WTC11 (cell line): ENCODE measurements around the gene REPIN1. TPM values are rescaled to one million over a fixed set of nuclear protein-coding genes. Genes with fewer than 3 reads are reported as not detected.

ENCODE experiments used
- ATAC-seq: fragments of 200-7000 bp; cut with Tn5 transposase; 2 replicates; pipeline ENCODE4 v1.10.0; 2021; ENCODE audit warnings: mild to moderate bottlenecking, moderate library complexity
- CTCF ChIA-PET: fragments of 300-600 bp; sonication (Branson Sonifier 250); formaldehyde crosslinking; loops from one replicate; lab custom pipeline; 2021; ENCODE audit warnings: antibody characterized with exemption; lab: Charles Lee
- POLR2A ChIA-PET: fragments of 350-600 bp; sonication (Branson Sonifier 250); formaldehyde crosslinking; loops from one replicate; lab custom pipeline; 2021; ENCODE audit warnings: antibody characterized with exemption; lab: Charles Lee
- DNase-seq: peaks from one replicate; pipeline ENCODE4 v3.0.0; 2021; ENCODE audit warnings: low spot score
- H3K27ac Mint-ChIP-seq: 2 replicates; pipeline ENCODE4 v1.8.0; 2021; ENCODE audit warnings: mixed read lengths
- H3K27me3 Mint-ChIP-seq: 2 replicates; pipeline ENCODE4 v1.8.0; 2021; ENCODE audit warnings: low read depth, mild to moderate bottlenecking, moderate library complexity, mixed read lengths
- H3K36me3 Mint-ChIP-seq: 2 replicates; pipeline ENCODE4 v1.8.0; 2021; ENCODE audit warnings: mixed read lengths
- H3K4me1 Mint-ChIP-seq: 2 replicates; pipeline ENCODE4 v1.8.0; 2022; ENCODE audit warnings: mixed read lengths
- H3K4me3 Mint-ChIP-seq: 2 replicates; pipeline ENCODE4 v1.8.0; 2021; ENCODE audit warnings: mild to moderate bottlenecking, moderate library complexity, mixed read lengths
- H3K9me3 Mint-ChIP-seq: 2 replicates; pipeline ENCODE4 v1.8.0; 2021; ENCODE audit warnings: mixed read lengths
- CBFB ChIP-seq: sonication (generic); formaldehyde crosslinking; IDR thresholded peaks from 2 replicates; pipeline ENCODE4 v1.8.1; 2022; ENCODE audit warnings: mild to moderate bottlenecking, low read depth, missing genetic modification reagents
- CREM ChIP-seq: sonication (generic); formaldehyde crosslinking; IDR thresholded peaks from 2 replicates; pipeline ENCODE4 v1.8.1; 2022; ENCODE audit warnings: mild to moderate bottlenecking, missing genetic modification reagents, moderate library complexity
- E2F5 ChIP-seq: sonication (generic); formaldehyde crosslinking; IDR thresholded peaks from 2 replicates; pipeline ENCODE4 v1.8.1; 2022; ENCODE audit warnings: mild to moderate bottlenecking, moderate library complexity, missing genetic modification reagents
- EMX1 ChIP-seq: fragments of 250-450 bp; sonication (Bioruptor Pico); IDR thresholded peaks from 2 replicates; pipeline ENCODE4 v1.8.0; 2021; ENCODE audit warnings: mild to moderate bottlenecking
- JAZF1 ChIP-seq: fragments of 250-450 bp; sonication (Bioruptor Pico); IDR thresholded peaks from 2 replicates; pipeline ENCODE4 v1.9.0; 2021; ENCODE audit warnings: moderate library complexity, mild to moderate bottlenecking, inconsistent platforms
- MYBL2 ChIP-seq: sonication (generic); formaldehyde crosslinking; IDR thresholded peaks from 2 replicates; pipeline ENCODE4 v1.8.1; 2023; ENCODE audit warnings: mild to moderate bottlenecking, moderate library complexity, missing genetic modification reagents
- NFATC4 ChIP-seq: fragments of 250-450 bp; sonication (Bioruptor Pico); IDR thresholded peaks from 2 replicates; pipeline ENCODE4 v1.9.0; 2021; ENCODE audit warnings: mild to moderate bottlenecking
- NFE2L1 ChIP-seq: sonication (generic); formaldehyde crosslinking; IDR thresholded peaks from 2 replicates; pipeline ENCODE4 v1.8.1; 2023; ENCODE audit warnings: missing genetic modification reagents
- NFYB ChIP-seq: sonication (generic); formaldehyde crosslinking; conservative IDR thresholded peaks from 2 replicates; pipeline ENCODE4 v1.8.0; 2022; ENCODE audit warnings: low read depth, missing genetic modification reagents
- NR1H2 ChIP-seq: sonication (generic); formaldehyde crosslinking; IDR thresholded peaks from 2 replicates; pipeline ENCODE4 v1.9.0; 2021; ENCODE audit warnings: mild to moderate bottlenecking, moderate library complexity, missing genetic modification reagents
- OVOL2 ChIP-seq: fragments of 250-450 bp; sonication (Bioruptor Pico); IDR thresholded peaks from 2 replicates; pipeline ENCODE4 v1.9.0; 2021; ENCODE audit warnings: mild to moderate bottlenecking, borderline replicate concordance
- PREB ChIP-seq: sonication (generic); formaldehyde crosslinking; IDR thresholded peaks from 2 replicates; pipeline ENCODE4 v1.8.1; 2022; ENCODE audit warnings: mild to moderate bottlenecking, missing genetic modification reagents, moderate library complexity, borderline replicate concordance
- PRRX2 ChIP-seq: fragments of 250-450 bp; sonication (Bioruptor Pico); IDR thresholded peaks from 2 replicates; pipeline ENCODE4 v1.8.0; 2021; ENCODE audit warnings: mild to moderate bottlenecking
- RELA ChIP-seq: sonication (generic); formaldehyde crosslinking; IDR thresholded peaks from 2 replicates; pipeline ENCODE4 v1.8.1; 2022; ENCODE audit warnings: missing genetic modification reagents, mild to moderate bottlenecking, borderline replicate concordance
- RORB ChIP-seq: fragments of 250-450 bp; sonication (Bioruptor Pico); IDR thresholded peaks from 2 replicates; pipeline ENCODE4 v1.9.0; 2021; ENCODE audit warnings: mild to moderate bottlenecking
- SP1 ChIP-seq: sonication (generic); formaldehyde crosslinking; conservative IDR thresholded peaks from 2 replicates; pipeline ENCODE4 v1.8.1; 2022; ENCODE audit warnings: missing genetic modification reagents
- TEAD1 ChIP-seq: sonication (generic); formaldehyde crosslinking; IDR thresholded peaks from 2 replicates; pipeline ENCODE4 v1.8.0; 2022; ENCODE audit warnings: mild to moderate bottlenecking, missing genetic modification reagents
- ZBTB43 ChIP-seq: sonication (generic); formaldehyde crosslinking; IDR thresholded peaks from 2 replicates; pipeline ENCODE4 v1.8.1; 2023; ENCODE audit warnings: mild to moderate bottlenecking, missing genetic modification reagents
- ZNF121 ChIP-seq: sonication (generic); formaldehyde crosslinking; IDR thresholded peaks from 2 replicates; pipeline ENCODE4 v1.8.0; 2023; ENCODE audit warnings: missing genetic modification reagents
- ZNF219 ChIP-seq: sonication (generic); formaldehyde crosslinking; IDR thresholded peaks from 2 replicates; pipeline ENCODE4 v1.8.0; 2023; ENCODE audit warnings: missing genetic modification reagents, mild to moderate bottlenecking, borderline replicate concordance
- ZNF396 ChIP-seq: fragments of 250-450 bp; sonication (Bioruptor Pico); IDR thresholded peaks from 2 replicates; pipeline ENCODE4 v1.8.0; 2021; ENCODE audit warnings: mild to moderate bottlenecking, moderate library complexity, borderline replicate concordance
- ZNF416 ChIP-seq: fragments of 250-450 bp; sonication (Bioruptor Pico); IDR thresholded peaks from 2 replicates; pipeline ENCODE4 v1.9.0; 2021; ENCODE audit warnings: mild to moderate bottlenecking, inconsistent platforms
- ZSCAN18 ChIP-seq: fragments of 250-450 bp; sonication (Bioruptor Pico); IDR thresholded peaks from 2 replicates; pipeline ENCODE4 v2.1.2; 2022; ENCODE audit warnings: mild to moderate bottlenecking, moderate library complexity
- total RNA-seq: library from RNA; stranded (reverse); gene quantifications from 3 replicates; pipeline ENCODE4 v1.2.3, GENCODE V29; 2021

Gene REPIN1
- total RNA-seq, 1 experiment from 2014 or later, result 130 TPM

- Mint-ChIP-seq H3K4me1 (peaks cover 77% of the 10 kb centered on the region), H3K36me3 (peaks cover 25% of the 10 kb centered on the region)
- no peak for ATAC-seq
Observed at GRCh38 chr7:150396851-150397260, 28.2 kb downstream of the REPIN1 start.

GRCh38 chr7:150397346-150398107 is 28.9 kb downstream of the REPIN1 start:
- Mint-ChIP-seq H3K27ac (no peak overlapping the region), H3K4me3 (no peak overlapping the region), H3K36me3 (peaks cover 19% of the 10 kb centered on the region), H3K27me3 (no peaks in the 10 kb centered on the region), H3K4me1 (peaks cover 79% of the 10 kb centered on the region), H3K9me3 (no peaks in the 10 kb centered on the region)
- TF ChIP-seq RORB (CRISPR knock-in tag), result no peak
- no peak for TF ChIP-seq NFATC4 (CRISPR knock-in tag)
- TF ChIP-seq ZNF416, result no peak
- TF ChIP-seq EMX1 (CRISPR knock-in tag), result no peak
- no peak for TF ChIP-seq MYBL2 (CRISPR knock-in tag)
- TF ChIP-seq SP1 (CRISPR knock-in tag), result no peak
- no peak for TF ChIP-seq ZSCAN18 (CRISPR knock-in tag)
- no peak for TF ChIP-seq NFE2L1 (CRISPR knock-in tag)
- no peak for TF ChIP-seq PRRX2 (CRISPR knock-in tag)
- TF ChIP-seq CBFB (CRISPR knock-in tag), result no peak
- TF ChIP-seq ZNF396 (CRISPR knock-in tag), result no peak
- TF ChIP-seq ZNF219 (CRISPR knock-in tag), result no peak
- TF ChIP-seq RELA, result no peak
- CTCF ChIA-PET, result interaction anchor here (1.0 kb wide), 1 partner anchor 62 kb away, joined by 3 read pairs; no protein-coding TSS in a partner anchor
- ATAC-seq, result no peak
- POLR2A ChIA-PET, result no interaction called here
- peak; percentile 14 for DNase-seq

More at GRCh38 chr7:150396851-150397260, 28.2 kb downstream of the REPIN1 start:
- no peak for TF ChIP-seq ZNF396 (CRISPR knock-in tag)
- no peak for TF ChIP-seq CREM
- no peak for TF ChIP-seq OVOL2 (CRISPR knock-in tag)
- TF ChIP-seq EMX1 (CRISPR knock-in tag), result no peak
- TF ChIP-seq NFYB (CRISPR knock-in tag), result no peak
- TF ChIP-seq NR1H2 (CRISPR knock-in tag), result no peak
- TF ChIP-seq E2F5, result no peak
- no peak for TF ChIP-seq TEAD1
- TF ChIP-seq PREB, result no peak
- TF ChIP-seq ZNF121 (CRISPR knock-in tag), result no peak
- no peak for TF ChIP-seq JAZF1
- TF ChIP-seq ZBTB43 (CRISPR knock-in tag), result no peak
- CTCF ChIA-PET, result no interaction called here
- H3K27me3 Mint-ChIP-seq, result no peaks in the 10 kb centered on the region
- H3K27ac Mint-ChIP-seq, result no peak overlapping the region
- H3K9me3 Mint-ChIP-seq, result no peaks in the 10 kb centered on the region
- POLR2A ChIA-PET, result no interaction called here
- peak; percentile 13 for DNase-seq
- no peak overlapping the region for H3K4me3 Mint-ChIP-seq
